GM19452 (cell line): ENCODE data around the gene RRP1B.
"Not testable (repeated sequence)": the region's sequence is repeated elsewhere in the genome, so short reads cannot be mapped to it uniquely, and the experiment has no call there.

Source experiments
- ATAC-seq: cut with Tn5 transposase; IDR thresholded peaks from one replicate; pipeline ENCODE4 v1.9.1; 2021; ENCODE audit not compliant: unreplicated experiment

RRP1B gene

GRCh38 chr21:43659136-43660000, at the start of gene RRP1B, which contains the start of gene HSF2BP:
Gene RRP1B, plus strand, starts transcription at chr21:43659560. Its CDS starts 105 bp downstream, at chr21:43659665.
Gene HSF2BP, minus strand, starts transcription at chr21:43659488. Its CDS starts 1,392 bp downstream, at chr21:43658096.
- peak; percentile 71 for ATAC-seq

DNA sequence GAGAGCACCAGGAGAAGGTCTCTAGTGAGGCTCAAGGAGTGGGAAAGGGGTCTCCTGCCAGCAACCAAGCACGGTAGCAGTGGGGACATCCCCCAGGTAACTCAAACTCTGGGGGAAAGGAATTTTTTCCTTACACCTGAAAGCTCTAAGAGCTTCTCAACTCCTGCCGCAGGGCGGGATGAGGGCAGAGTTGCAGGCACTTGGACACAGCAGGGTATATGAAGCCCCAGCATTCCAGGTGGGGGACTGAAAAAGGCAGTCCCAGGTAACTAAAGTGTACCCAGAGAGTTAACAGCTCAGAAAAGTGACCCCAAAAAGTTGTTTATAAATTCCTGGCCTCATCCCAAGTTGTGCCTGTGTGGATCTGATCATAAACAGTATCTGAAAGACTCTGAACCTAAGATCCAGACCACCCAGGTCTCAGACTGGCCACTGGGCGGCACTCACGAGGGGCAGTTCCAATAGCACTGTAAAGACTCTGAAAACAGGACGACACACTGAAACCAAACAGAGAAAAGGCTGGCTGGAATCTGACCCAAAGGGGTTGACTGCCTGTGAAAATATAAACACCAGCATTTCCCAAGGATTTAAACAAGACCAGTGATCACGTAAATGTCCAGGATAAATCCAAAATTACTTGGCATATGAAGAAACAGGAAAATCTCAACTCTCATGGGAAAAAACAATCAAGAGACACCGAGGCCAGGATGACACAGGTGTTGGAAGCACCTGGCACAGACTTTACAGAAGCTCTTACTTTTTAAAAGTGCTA, 47.6 kb upstream of the RRP1B start:
- ATAC-seq: no peak

DNA sequence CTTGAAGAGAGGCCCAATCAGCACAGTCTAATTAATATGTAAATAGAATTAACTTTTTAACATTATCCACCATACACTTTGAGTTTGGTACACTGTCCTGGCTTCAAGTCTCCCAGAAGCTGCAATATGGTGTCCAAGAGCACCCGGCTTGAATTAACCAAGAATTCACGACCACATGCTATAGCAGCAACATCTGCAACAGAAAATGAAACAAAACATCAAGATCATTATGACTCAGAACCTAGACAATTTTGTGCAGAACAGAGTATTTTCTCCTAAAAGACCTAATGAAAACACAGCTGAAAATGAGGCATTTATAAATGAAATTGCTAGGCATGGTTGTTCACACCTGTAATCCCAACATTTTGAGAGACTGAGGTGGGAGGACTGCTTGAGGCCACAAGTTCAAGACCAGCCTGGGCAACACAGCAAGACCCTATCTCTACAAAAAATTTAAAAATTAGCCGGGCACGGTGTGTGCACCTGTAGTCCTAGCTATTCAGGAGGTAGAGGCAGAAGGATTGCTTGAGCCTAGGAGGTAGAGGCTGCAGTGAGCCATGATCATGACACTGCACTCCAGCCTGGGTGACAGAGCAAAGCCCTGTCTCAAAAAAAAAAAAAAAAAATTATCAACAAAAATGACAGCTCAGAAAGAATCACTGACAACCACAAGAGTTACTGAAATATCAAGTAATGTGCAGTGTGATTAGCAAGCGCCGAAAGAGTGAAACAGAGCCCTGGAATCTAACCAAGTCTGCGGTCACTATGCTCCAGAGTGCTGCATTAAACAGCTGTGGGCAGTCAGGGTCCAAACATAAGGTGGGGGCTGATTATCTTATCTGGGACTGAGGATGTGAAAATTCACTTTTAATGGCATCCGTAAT, 45.4 kb upstream of the RRP1B start:
- no peak for ATAC-seq

GRCh38 chr21:43614839-43615238, 44.5 kb upstream of the RRP1B start:
- ATAC-seq: no peak

DNA sequence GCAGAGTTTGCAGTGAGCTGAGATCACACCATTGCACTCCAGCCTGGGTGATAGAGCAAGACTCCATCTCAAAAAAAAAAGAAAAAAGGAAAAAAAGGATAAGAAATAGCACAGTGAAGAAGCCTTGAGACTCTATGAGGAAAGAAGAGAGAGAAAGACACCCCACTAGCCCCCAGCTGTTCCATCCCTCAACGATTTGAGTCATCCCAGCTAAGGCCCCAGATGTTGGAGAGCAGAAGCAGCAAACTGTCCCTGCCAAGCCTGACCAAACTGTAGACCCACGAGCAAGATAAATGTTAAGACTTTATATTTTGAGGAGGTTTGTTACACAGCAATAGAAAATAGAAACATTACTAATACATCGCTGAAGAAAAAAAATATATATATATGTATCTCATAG, 42.5 kb upstream of the RRP1B start:
- not testable (repeated sequence) for ATAC-seq

DNA sequence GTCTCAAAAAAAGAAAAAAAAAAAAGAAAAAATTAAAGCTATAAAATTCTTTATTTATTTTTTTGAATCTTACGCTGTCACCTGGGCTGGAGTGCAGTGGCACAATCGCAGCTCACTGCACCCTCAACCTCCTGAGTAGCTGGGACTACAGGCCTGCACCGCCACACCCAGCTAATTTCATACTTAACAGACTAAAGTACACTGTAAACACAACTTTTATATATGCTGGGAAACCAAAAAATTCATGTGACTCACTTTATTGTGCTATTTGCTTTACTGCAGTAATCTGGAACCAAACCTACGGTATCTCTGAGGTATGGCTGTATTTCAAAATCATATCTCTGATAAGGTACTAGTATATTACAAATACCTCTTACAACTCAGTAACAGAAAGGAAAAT, 40.4 kb upstream of the RRP1B start:
- ATAC-seq: no peak

DNA sequence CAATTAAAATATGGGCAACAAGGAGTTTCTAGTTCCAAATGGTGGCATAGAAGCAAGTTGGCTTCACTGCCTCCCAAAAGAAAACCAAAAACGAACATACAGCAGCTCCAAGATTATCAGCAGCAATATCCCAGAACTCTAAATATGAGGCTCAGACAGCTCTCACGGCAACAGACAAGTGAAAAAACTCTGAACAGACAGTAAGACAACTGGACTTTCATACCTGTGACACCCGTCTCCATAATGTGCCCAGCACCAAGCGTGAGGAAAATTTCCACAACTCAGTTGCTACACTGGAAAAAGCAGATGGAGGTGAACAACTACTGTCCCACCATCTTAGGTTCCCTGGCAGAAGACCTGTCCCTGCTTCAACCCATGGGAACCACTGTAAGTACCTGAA, 40.0 kb upstream of the RRP1B start:
- no peak for ATAC-seq

- no peak for ATAC-seq
These were observed 39.5 kb upstream of the RRP1B start for GRCh38 chr21:43619856-43620255.

GRCh38 chr21:43622796-43623195, 36.6 kb upstream of the RRP1B start:
- ATAC-seq: no peak

DNA sequence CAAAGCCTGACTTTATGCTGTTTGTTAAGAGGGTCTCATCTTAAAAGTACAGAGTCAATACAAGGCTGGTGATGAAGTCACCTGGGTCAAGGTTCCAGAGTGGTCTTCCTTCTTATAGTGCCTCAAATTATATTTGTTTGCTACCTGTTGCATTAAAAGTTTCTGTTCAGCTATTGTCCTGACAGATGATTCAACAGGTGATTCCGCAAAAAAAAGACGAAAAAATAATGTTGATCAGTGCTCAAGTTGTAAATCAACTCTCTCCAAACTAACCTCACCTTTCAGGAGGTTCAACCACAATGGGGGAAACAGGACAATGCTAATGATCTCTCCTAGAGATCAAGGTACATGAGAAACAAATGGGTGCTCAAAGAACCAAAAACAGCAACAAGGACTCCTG, 35.8 kb upstream of the RRP1B start:
- ATAC-seq: no peak

- no peak for ATAC-seq
These were observed 35.0 kb upstream of the RRP1B start for GRCh38 chr21:43624339-43624738.

GRCh38 chr21:43626390-43626789, 33.0 kb upstream of the RRP1B start:
- no peak for ATAC-seq

DNA sequence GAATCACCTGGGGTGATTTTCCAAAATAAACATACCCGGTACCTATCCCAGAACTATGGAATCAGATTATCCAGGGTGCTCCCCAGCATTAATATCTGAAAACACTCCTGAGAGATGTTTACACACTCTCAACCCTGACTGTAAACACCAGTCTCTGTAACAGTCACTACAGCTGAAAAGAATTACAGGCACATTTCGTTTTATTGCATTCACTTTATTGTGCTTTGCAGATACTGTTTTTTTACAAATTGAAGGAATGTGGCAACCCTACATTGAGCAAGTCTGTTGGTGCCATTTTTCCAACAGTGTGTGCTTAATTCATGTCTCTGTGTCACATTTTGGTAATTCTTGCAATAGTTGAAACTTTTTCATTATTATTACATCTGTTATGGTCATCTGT, 31.8 kb upstream of the RRP1B start:
- ATAC-seq: no peak

- no peak for ATAC-seq
These were observed 27.8 kb upstream of the RRP1B start for GRCh38 chr21:43631411-43632107.

GRCh38 chr21:43632373-43632905, 26.9 kb upstream of the RRP1B start:
- no peak for ATAC-seq

DNA sequence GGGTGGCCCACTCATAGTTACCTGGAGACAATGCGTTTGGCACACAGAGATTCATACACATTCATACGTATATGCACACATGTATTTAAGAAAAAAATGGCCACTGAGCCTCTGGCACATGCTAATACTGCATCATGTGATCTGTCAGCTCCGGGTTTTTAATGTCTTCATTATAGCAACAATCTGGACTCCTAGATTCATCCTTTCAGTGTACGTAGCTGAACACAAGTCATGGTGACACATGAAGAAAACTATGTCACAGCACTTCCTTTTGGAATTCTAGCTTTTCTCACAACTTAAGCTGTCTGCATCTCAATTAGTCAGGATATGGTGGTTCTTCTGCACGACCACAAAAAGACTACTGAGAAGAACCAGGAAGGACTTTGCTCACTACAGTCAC, 24.7 kb upstream of the RRP1B start:
- no peak for ATAC-seq

DNA sequence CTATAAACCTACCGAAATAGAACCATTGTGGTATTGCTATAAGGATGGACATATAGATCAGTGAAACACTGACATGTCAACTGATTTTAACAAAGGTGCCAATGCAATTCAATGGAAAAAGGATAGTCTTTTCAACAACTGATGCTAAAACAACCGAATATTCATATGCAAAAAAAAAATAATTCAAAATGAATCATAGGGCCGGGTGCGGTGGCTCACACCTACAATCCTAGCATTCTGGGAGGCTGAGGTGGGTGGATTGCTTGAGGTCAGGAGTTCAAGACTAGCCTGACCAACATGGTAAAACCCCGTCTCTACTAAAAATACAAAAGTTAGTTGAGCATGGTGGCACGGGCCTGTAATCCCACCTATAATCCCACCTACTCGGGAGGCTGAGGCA, 23.9 kb upstream of the RRP1B start:
- ATAC-seq: no peak

DNA sequence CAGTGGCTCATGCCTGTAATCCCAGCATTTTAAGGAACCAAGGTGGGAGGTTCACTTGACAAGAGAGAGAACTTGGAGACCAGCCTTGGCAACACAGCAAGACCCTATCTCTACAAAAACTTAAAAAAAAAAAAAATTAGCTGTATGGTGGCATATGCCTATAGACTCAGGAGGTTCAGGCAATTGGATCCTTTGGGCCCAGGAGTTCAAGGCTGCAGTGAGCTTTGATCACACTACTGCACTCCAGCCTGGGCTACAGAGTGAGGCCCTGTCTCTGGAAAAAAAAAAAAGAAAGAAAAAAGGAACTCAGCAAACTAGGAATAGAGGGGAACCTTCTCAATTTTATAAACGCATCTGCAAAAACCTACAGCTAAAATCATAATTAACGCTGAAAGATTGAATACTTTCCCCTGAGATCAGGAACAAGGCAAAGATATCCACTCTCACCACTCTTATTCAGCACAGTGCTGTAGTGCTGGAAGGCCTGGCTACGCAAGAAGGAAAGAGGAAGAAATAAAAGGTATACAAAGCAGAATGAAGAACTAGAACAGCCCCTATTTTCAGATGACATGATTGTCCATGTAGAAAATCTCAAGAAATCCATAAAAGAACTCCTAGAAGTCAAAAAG, 21.7 kb upstream of the RRP1B start:
- no peak for ATAC-seq

GRCh38 chr21:43639470-43640353, 19.6 kb upstream of the RRP1B start:
- no peak for ATAC-seq
